ENCODE data around the gene CDK5RAP3.

GRCh38 chr17:47942096-47942510 lies 28.8 kb upstream of the CDK5RAP3 start:
- TF ChIP-seq ZNF639 (tag by site-specific recombination; IDR thresholded peaks at IDR 0.05) = no peak
- TF ChIP-seq ZNF155 (tag by site-specific recombination; IDR thresholded peaks at IDR 0.05) = no peak
- no peak for TF ChIP-seq GLI2 (tag by site-specific recombination; IDR thresholded peaks at IDR 0.05; ENCODE audit: borderline replicate concordance, low read depth)
- no peak for TF ChIP-seq ZBTB8A (tag by site-specific recombination; IDR thresholded peaks at IDR 0.05)
- no peak for TF ChIP-seq ZNF148 (tag by site-specific recombination; IDR thresholded peaks at IDR 0.05; ENCODE audit: borderline replicate concordance)
- no peak for TF ChIP-seq ZNF292 (tag by site-specific recombination; IDR thresholded peaks at IDR 0.05; ENCODE audit: borderline replicate concordance, low read depth)
- TF ChIP-seq REST (tag by site-specific recombination; IDR thresholded peaks at IDR 0.05) = no peak
- TF ChIP-seq MZF1 (tag by site-specific recombination; IDR thresholded peaks at IDR 0.05; ENCODE audit: borderline replicate concordance) = no peak
- TF ChIP-seq GLI4 (tag by site-specific recombination; IDR thresholded peaks at IDR 0.05) = no peak
- no peak for TF ChIP-seq ZNF121 (tag by site-specific recombination; IDR thresholded peaks at IDR 0.05)
- TF ChIP-seq ZNF629 (tag by site-specific recombination; IDR thresholded peaks at IDR 0.05) = no peak
- TF ChIP-seq OVOL3 (tag by site-specific recombination; IDR thresholded peaks at IDR 0.05) = no peak
- TF ChIP-seq ZNF362 (tag by site-specific recombination; IDR thresholded peaks at IDR 0.05) = no peak
